ENCODE data around the gene RBM20.

The RBM20 gene

GRCh38 chr10:110744782-110745181, 100.6 kb downstream of the RBM20 start:
- DNase-seq = no peak

GRCh38 chr10:110746254-110746826, 102.2 kb downstream of the RBM20 start:
- DNase-seq = peak; percentile 41

GRCh38 chr10:110746969-110747608, 103.0 kb downstream of the RBM20 start:
- DNase-seq = no peak

GRCh38 chr10:110747609-110748464, 103.7 kb downstream of the RBM20 start:
- no peak for DNase-seq

- no peak for DNase-seq
Measured at GRCh38 chr10:110748970-110749369, 104.8 kb downstream of the RBM20 start.

- DNase-seq = no peak
Measured at GRCh38 chr10:110750931-110751330, 106.8 kb downstream of the RBM20 start.

GRCh38 chr10:110751850-110752249, 107.7 kb downstream of the RBM20 start:
- no peak for DNase-seq

GRCh38 chr10:110753462-110753861, 109.3 kb downstream of the RBM20 start:
- DNase-seq = no peak

GRCh38 chr10:110754375-110755105, 110.4 kb downstream of the RBM20 start:
- DNase-seq = no peak

- no peak for DNase-seq
Measured at GRCh38 chr10:110755781-110756180, 111.6 kb downstream of the RBM20 start.

GRCh38 chr10:110756876-110757275, 112.7 kb downstream of the RBM20 start:
- no peak for DNase-seq

- no peak for DNase-seq
Measured at GRCh38 chr10:110757586-110757985, 113.5 kb downstream of the RBM20 start.

GRCh38 chr10:110758128-110758765, 114.1 kb downstream of the RBM20 start:
- no peak for DNase-seq

- no peak for DNase-seq
Measured at GRCh38 chr10:110758898-110759297, 114.8 kb downstream of the RBM20 start.

- no peak for DNase-seq
Measured at GRCh38 chr10:110759523-110759922, 115.4 kb downstream of the RBM20 start.

GRCh38 chr10:110762109-110762848, 118.1 kb downstream of the RBM20 start:
- DNase-seq = no peak

GRCh38 chr10:110762849-110763211, 118.7 kb downstream of the RBM20 start:
- no peak for DNase-seq

- DNase-seq = peak; percentile 54
Measured at GRCh38 chr10:110764378-110764777, 120.2 kb downstream of the RBM20 start.

- peak; percentile 54 for DNase-seq
Measured at GRCh38 chr10:110764793-110765512, 120.8 kb downstream of the RBM20 start.

- DNase-seq = peak; percentile 49
Measured at GRCh38 chr10:110765513-110766319, 121.6 kb downstream of the RBM20 start.
